ENCODE measurements around the gene PRODH.
A peak's percentile ranks its signal among the peaks of the same experiment; 100 is the strongest.
"Not testable (repeated sequence)": the region's sequence is repeated elsewhere in the genome, so short reads cannot be mapped to it uniquely, and the experiment has no call there.

Gene PRODH

DNA sequence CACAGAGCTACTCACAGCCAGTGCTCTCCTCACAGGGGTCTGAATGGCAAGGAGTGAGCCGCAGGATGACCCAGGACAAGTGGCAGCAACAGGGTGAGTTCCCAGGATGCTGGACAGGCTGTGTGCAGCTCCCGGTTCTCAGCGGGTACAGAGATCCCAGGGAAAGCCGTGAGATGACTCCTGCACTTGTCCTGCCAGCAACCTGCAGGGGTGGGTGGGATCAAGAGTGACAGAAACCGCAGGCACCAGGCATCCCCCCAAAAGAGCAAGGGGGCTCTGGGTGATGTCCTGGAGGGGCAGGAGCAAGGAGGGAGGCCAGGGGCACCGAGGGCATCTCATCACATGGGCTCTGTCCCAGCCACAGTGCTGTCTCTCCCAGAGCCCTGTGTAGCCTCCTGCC, 15.9 kb upstream of the PRODH start:
- peak; percentile 19 for DNase-seq

DNA sequence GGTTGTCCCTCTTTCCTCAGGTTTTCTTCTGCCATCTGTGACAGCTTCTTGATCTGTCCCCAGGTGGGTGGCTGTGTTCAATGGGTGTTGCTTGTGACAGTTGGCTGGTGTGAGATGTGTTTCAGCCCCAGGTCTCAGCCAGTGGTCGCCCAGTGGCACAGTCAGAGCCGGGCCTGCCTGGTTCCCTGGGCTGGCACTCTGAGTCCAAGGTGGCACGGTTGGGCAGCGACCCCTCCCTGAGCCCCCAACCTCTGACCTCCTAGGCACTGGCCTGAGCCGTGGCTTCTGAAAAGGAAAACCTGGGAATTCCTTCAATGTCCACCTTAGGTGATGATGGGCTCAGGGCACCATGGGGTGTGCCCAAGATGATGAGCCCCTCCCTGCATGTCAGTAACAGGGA, 14.0 kb upstream of the PRODH start:
- DNase-seq = no peak

DNA sequence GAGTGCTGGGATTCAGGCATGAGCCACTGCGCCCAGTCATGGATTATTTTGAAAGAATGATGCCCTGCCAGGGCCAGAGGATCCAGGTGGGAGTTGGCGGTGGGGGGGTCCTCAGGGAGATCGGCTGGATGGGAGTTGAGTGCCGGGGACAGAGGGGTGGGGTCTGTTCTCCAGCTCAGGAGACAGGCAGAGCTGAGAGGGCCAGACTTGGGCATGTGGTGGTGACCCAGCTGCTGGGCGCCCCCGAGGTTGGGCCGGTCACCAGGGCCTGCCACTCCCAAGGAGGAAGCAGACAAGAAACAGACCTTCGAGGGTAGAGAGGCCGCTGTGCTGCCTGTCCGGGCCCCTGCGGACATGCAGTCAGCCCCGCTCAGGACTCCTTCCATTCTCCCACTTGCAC, 11.8 kb upstream of the PRODH start:
- DNase-seq = no peak

DNA sequence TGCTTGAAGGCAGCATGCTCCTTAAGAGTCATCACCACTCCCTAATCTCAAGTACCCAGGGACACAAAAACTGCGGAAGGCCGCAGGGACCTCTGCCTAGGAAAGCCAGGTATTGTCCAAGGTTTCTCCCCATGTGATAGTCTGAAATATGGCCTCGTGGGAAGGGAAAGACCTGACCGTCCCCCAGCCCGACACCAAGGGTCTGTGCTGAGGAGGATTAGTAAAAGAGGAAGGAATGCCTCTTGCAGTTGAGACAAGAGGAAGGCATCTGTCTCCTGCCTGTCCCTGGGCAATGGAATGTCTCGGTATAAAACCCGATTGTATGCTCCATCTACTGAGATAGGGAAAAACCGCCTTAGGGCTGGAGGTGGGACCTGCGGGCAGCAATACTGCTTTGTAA, 11.0 kb upstream of the PRODH start:
- not testable (repeated sequence) for DNase-seq

DNA sequence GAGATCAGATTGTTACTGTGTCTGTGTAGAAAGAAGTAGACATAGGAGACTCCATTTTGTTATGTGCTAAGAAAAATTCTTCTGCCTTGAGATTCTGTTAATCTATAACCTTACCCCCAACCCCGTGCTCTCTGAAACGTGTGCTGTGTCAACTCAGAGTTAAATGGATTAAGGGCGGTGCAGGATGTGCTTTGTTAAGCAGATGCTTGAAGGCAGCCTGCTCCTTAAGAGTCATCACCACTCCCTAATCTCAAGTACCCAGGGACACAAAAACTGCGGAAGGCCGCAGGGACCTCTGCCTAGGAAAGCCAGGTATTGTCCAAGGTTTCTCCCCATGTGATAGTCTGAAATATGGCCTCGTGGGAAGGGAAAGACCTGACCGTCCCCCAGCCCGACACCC, 2.6 kb upstream of the PRODH start:
- DNase-seq = not testable (repeated sequence)

DNA sequence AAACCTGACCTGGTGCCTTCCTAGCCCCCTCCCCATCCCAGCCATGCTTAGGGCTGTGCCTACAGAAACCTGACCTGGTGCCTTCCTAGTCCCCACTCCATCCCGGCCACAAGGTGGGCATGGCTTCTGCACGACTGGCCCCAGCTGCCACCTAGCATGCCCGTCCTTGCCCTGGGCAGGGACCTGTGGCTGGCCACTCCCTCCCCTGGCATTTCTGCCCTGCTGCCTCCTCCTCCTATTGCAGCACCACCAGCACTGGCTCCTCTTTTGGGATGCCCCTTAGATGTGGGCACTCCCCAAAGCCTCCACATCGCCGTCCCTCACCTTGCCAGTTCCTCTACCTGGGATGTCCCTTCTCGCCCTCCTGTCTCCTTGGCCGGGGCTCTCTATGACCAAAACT, 1.4 kb downstream of the PRODH start:
- not testable (repeated sequence) for DNase-seq

DNA sequence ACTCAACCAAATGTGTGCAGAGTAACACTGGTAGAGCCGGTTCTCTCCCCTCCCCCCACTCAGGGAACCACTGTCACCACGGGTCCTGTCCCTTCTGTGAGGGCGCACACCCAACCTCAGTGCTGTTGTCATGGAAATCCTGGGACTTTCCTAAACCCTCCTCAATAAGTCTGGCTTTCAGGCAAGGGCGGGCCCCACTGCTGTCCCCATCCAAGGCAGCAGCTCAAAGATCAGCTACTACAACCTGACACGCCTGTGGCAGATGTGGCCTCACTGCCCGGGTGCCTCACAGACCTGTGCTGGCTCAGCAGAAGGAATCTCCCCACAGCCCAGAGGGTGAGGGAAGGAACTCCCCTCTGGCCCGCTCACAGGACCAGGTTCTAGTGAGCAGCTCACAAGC, 2.2 kb downstream of the PRODH start:
- DNase-seq = no peak

DNA sequence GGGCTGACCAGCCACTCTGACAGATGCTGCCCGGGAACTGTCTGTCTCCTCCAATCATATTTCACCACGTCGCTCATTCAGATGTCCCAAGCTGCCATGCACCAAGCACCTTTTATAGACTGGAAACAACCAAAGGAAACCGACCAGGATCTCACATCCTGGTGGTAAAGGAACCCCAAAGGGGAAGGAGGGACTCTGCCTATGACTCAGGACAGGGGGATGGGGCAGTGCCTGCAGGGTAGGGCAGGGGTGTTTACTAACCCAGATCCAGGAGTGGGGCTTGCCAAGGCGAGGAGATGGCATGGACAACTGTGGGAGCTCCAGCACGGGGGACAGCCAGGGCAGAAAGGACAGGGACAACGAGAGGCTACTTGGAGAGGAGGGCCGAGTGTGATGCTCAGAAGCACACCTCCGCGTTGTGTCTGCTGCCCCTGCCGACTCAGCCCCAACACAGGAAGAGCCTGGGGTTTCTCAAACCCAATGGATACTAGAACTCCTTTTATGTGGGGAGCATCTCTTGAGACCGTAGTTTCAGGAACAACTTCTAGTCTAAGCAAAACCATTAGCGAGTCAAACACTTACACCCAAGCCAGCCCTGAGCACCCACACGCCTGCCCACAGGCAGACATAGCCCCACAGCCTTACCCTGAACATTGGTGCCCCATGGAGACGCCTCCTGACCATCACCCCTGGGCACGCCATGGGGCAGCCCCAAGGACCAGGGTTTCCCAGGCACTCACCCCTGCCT, 4.0 kb downstream of the PRODH start:
- no peak for DNase-seq

DNA sequence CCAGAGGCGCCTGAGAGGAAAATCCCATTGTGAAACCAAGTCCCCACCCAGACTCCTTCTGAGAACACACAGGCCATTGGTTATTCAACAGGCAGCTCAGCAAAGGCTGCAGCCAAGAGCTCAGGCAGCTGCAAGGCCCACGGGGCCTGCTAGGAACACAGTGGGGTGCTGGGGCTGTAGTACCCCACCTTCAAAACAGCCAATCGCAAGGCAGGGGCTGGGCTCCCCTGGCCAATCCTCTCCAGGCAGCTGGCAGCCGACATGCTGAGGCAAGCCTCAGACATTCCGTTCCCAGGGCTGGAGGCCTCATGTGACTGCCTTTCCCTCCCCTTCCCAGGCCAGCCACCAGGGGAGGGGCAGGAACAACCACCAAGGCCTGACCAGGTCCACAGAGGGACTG, 6.6 kb downstream of the PRODH start:
- DNase-seq = no peak

DNA sequence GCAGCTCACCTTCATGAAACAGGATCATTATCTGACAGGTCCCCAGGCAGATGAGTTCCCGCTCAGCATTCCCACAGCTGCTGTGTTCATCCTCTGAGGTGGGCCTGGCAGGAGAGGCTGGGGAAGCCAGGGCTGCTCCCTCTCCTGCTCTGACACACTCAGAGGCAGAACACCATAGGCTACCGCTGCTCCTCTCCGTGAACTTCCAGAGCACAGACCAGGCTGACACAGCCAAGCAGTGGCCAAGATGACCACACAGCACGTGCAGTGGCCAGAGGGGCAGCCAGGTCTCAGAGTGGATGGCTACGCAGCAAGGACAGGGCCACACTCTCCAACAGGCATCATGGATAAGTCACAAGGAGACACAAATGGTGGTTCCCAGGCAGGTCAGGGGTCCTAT, 8.5 kb downstream of the PRODH start:
- DNase-seq = no peak

DNA sequence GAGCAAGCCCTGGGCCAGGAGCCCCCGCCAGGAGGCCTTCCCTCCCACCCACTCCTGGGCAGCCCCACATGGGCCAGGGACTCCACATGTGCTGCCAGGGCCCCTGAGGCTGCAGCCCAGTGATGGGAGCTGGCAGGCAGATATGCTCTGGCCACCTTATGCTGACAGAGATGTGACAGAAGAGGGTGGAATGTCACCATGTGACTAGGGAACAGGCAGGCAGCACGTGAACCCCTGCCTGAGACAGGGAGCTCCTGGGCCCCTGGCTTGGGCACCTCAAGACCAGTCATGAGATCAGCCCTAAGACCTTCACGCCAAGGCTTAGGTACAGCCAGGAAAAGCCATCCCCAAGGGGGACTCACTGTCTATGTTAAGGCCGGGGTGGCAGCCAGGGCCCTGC, 9.1 kb downstream of the PRODH start:
- no peak for DNase-seq

DNA sequence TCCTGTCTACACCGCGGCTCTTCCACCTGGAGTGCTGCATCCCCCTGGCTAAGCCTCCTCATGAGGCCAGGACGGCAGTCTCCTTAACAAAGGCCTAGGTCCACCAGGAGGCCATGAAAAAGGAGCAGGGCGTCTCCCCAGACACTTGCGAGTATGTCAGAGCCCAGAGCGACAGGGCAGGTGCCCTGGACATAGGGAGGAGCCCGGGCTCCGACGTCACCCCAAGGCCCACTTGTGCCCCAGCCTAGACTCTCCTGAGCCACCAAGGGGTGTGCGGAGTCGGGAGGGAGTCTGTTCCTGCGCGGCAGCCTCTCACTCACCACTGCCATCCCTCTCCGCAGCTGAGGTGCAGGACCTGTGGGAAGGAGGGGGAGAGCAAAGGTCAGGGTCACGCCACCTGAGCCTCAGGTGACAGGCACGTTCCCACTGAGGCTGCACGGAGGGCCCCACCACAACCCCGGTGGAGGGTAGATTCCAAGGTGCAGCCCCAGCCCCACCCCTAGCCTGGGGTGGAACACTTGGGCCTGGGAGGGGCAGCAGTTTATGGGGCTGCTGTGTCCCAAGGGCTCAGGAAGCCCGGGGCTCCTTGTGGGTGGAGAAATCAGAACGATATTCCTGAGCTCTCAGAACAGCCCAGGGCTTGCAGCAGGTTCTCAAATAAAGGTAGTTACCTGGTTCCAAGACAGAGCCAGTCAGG, 10.6 kb downstream of the PRODH start:
- DNase-seq = no peak

DNA sequence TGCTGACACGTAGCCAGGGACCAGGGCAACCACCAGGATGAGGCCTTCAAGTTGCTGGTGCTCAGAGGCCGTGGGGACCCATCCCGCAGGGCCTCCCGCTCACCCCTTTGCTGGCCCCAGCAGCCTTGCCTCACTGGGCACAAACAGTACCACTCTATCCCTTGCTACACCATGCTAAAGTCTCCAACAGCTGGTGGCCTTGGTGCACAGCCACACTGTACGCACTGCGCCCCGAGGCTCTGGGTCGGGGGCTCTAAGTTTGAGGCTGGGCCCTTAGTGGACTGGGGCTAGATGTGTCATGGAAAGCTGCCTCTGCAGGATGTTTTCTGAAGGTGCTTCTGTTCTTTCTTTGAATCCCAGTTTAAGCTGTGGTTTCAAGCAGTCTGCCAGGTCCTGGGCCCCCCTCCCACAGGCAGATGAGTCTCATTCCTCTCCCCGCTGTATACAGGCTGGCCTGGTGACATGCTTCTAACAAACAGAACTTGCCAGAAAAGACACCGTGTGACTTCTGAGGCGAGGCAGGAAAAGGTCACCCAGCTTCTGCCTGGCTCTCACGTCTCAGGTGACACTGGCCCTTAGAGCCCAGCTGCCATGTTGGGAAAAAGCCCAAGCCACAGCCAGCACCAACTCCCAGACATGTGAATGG, 15.7 kb downstream of the PRODH start:
- not testable (repeated sequence) for DNase-seq

DNA sequence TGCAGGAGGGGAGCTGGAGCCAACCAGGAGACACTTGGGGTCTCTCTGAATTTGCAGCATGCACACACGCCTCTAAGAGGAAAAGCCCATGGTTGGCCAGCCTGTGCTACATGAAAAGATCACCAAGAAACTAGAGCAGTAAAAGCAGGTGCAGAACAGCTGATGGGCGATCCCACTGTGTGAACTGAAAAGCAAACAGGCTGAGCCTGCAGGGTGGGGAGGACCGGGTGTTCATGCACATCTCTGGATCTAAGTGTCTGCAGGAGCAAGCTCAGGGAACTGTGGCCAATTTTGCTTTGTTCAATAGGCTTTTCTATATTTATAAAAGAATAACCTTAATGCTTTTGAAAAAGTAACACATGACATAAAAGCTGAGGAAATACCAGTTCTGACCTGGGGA, 18.3 kb downstream of the PRODH start:
- DNase-seq = not testable (repeated sequence)

DNA sequence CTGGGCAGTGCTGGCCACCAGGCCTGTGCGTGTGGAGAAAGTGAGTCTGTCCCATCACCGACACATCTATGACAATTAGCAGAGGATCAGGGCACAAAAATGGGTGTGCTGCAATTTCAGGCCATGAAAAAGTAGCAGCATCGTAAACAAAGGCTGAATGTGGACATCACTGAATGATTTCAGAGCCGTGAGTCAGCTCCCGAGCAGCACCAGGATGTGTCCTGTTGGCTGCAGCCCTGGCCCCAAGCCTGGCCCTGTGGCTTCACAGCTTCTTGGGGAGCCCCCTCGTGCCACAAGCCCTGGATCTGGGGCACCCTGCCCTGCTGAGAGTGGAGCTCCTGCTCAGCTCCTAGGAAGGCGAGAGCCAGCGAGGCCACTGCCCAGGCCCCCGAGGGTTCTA, 20.5 kb downstream of the PRODH start:
- DNase-seq = not testable (repeated sequence)

DNA sequence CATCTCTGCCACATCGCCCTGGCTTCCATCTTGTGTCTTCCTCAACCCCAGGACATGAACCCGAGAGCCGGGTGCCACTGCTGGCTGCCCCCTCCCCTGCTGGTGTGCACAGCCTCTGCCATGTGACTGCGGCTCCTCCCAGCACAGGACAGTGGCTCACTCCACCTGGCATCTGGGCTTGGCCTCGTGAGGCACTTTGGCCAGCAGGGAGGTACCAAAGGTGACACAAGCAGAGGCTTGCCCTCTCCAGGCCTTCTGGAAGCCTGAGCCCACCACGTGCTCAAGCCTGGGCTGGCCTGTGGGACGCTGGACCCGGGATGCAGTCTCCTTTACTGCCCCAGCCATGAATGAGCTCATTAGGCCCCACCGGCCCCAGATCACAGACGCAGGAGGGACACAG, 21.5 kb downstream of the PRODH start:
- not testable (repeated sequence) for DNase-seq

DNA sequence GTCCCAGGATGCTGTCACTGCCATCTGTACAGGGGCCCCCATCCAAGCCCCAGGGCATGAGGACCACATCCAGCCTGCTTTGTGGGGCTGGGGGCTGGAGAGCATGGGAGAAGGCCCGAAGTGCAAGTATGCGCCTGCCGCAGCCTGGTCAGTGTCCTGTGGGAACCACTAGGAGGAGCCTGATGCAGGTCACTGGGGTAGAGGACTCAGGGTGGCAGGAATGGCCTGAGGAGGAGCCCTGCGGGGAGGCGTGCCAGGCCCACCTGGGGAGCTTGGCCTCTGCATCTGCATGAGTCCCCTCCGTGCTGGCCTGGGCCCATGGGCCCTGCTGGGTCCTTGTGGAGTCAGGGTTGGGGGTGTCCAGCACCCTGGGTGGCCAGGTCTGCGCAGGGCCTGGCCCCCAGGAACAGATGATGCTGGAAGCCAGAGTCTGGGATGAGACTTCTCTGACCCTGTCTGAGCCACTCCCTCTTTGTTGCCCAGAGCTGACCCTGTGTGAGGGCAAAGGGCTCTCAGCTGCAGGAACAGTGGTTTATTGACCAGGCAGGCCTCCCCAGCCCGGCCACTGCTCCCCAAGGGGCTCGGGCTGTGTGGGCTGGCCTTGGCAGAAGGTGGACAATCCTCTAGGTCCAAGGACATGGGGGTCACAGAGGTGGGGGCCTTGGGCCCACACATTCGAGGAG, 23.7 kb downstream of the PRODH start:
- DNase-seq = not testable (repeated sequence)

DNA sequence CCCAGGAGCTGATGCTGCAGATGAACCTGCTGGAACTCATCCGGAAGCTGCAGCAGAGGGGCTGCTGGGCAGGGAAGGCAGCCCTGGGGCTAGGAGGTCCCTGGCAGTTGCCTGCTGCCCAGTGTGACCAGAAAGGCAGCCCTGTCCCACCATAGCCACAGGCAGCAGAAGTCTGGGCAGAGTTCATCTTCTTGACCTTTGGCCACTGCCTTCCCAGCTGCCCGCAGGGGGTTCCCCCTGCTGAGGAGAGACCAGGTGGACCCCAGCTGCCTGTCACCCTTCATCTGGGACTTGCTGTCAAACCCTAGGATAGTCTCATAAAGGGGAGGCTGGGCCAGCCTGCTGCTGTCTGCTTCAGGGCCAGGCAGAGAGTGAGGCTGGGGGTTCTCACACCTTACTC, 24.6 kb downstream of the PRODH start:
- DNase-seq = not testable (repeated sequence)

DNA sequence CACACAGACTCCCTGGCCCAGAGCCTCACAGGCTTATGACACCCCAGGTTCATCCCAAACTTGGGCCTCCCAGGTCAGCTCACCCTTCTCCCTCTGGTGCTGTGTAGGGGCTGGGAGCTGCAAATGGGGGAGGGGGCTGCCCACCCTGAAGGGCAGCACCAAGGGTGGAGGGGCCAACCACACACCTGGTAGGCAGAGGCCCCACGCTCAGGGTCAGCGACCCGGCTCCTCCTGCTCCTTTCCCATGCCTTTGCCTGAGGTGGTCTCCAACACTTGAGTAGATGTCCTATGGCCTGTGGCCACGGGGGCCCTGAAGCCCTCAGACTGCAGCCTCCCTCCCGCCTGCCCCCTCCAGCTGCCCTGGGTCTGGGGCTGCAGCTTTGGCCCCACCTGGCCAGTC, 26.5 kb downstream of the PRODH start:
- no peak for DNase-seq

DNA sequence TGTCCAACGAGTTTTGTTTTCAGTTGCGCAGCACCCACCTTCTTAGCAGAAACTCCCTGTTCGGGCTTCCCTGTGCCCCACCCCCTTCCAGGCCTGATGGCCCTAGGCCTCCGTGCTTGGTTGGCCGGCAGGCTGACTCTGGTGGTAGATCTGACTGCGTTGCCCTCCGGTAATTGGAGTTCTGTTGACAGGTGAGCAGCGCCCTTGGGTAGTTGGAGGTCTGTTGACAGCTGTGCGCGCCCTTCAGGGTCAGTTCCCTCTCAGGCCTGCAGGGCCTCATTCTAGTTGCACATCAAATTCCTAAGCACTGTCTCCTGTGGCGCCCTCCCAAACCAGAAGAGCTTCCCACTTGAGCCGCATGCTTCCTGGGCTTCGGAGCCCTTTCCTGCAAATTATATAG, 29.2 kb downstream of the PRODH start:
- DNase-seq = no peak

DNA sequence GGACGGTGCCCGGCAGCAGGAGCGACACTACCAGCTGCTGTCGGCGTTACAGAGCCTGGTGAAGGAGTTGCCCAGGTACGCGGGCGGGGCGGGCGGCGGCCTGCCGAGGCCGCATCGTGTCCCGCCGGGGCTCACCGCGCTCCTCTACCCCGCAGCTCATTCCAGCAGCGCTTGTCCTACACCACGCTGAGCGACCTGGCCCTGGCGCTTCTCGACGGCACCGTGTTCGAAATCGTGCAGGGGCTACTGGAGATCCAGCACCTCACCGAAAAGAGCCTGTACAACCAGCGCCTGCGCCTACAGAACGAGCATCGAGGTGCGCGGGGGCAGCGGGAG, 29.7 kb downstream of the PRODH start:
- DNase-seq = not testable (repeated sequence)

DNA sequence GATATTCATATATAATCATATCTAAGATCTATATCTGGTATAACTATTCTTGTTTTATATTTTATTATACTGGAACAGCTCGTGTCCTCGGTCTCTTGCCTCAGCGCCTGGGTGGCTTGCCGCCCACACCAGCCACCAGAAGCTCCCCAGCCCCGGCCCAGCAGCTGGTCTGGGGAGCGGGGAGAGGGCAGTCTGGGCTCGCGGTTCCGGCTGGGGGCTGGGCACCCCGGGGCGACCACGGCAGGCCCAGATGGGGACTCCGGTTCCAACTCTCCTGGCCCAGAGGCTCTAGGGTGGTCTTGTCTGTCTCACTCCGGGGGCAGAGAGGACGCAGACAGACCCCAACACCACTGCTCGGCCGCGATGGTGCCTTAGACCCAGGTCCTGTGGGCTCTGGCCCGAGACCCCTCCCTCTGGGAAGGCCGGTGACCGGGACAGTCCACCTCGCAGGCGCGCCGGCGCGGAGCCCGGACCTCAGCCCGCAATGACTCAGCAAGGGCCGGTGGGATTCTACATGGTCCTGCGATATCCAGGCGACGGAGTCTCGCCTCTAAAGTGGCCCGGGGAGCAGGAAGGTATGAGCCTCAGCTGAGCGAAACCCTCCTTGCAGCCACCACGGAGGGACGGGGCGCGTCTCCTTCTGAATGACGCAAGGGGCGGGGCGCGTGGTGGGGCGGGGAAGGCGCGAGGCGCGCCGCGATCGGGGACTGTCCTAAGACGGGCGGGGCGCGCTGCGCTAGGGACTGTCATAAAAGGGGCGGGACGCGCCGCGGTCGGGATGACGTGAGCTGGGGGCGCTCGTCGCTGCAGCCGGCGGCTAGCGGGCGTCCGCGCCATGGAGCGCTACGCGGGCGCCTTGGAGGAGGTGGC, 30.3 kb downstream of the PRODH start, which contains the start of gene DGCR6:
DGCR6 (plus strand) TSS at position 781 of the 870 bp plus-strand sequence; CDS start at position 836, 55 bp downstream.
- DNase-seq = no peak
